GM12865 (cell line): ENCODE data around the gene SYNGR3.

Experiments used
- DNase-seq: peaks from one replicate; pipeline ENCODE4 v3.0.0; 2010; ENCODE audit warnings: low read depth
- H3K4me3 ChIP-seq: 2 replicates; pipeline ENCODE4 v1.5.1; 2011; ENCODE audit warnings: mild to moderate bottlenecking, low read depth, low read length, control low read depth
- CTCF ChIP-seq: IDR thresholded peaks from 2 replicates; pipeline ENCODE4 v1.5.1; 2011; ENCODE audit warnings: low read length, control low read depth, low read depth, inconsistent platforms; ENCODE audit not compliant: insufficient read depth; ENCODE audit errors: missing control alignments

Gene SYNGR3

GRCh38 chr16:1998852-1999801, 9.4 kb downstream of the SYNGR3 start:
- TF ChIP-seq CTCF: no peak
- no peak for DNase-seq
- no peak overlapping the region for H3K4me3 ChIP-seq

- no peak for DNase-seq
- no peak for TF ChIP-seq CTCF
- H3K4me3 ChIP-seq: no peak overlapping the region
These were observed 10.2 kb downstream of the SYNGR3 start for GRCh38 chr16:1999866-2000514.

GRCh38 chr16:2001035-2001434, 11.3 kb downstream of the SYNGR3 start:
- no peak for DNase-seq
- TF ChIP-seq CTCF: no peak
- H3K4me3 ChIP-seq: no peak overlapping the region

GRCh38 chr16:2001456-2002355, 11.9 kb downstream of the SYNGR3 start:
- DNase-seq: no peak
- TF ChIP-seq CTCF: no peak
- H3K4me3 ChIP-seq: no peak overlapping the region

GRCh38 chr16:2002406-2003230, 12.8 kb downstream of the SYNGR3 start:
- no peak overlapping the region for H3K4me3 ChIP-seq
- no peak for DNase-seq
- TF ChIP-seq CTCF: no peak
